ENCODE measurements around the gene ORAI2.
A peak's percentile ranks its signal among the peaks of the same experiment; 100 is the strongest.
"Not testable (repeated sequence)": the region's sequence is repeated elsewhere in the genome, so short reads cannot be mapped to it uniquely, and the experiment has no call there.

Gene ORAI2

GRCh38 chr7:102446387-102447156, 13.2 kb downstream of the ORAI2 start:
- DNase-seq (ENCODE audit: low spot score) = no peak

- no peak for DNase-seq (ENCODE audit: low spot score)
Measured at GRCh38 chr7:102447311-102447710, 13.9 kb downstream of the ORAI2 start.

- DNase-seq (ENCODE audit: low spot score) = no peak
Measured at GRCh38 chr7:102449136-102449535, 15.8 kb downstream of the ORAI2 start.

- no peak for DNase-seq (ENCODE audit: low spot score)
Measured at GRCh38 chr7:102450242-102450641, 16.9 kb downstream of the ORAI2 start.

- no peak for DNase-seq (ENCODE audit: low spot score)
Measured at GRCh38 chr7:102451371-102452054, 18.1 kb downstream of the ORAI2 start.

- no peak for DNase-seq (ENCODE audit: low spot score)
Measured at GRCh38 chr7:102452451-102452850, 19.1 kb downstream of the ORAI2 start.

- no peak for DNase-seq (ENCODE audit: low spot score)
Measured at GRCh38 chr7:102453319-102453718, 19.9 kb downstream of the ORAI2 start.

GRCh38 chr7:102454468-102454867, 21.1 kb downstream of the ORAI2 start:
- DNase-seq (ENCODE audit: low spot score) = no peak

GRCh38 chr7:102454932-102455331, 21.6 kb downstream of the ORAI2 start:
- DNase-seq (ENCODE audit: low spot score) = not testable (repeated sequence)

GRCh38 chr7:102455596-102455995, 22.2 kb downstream of the ORAI2 start:
- no peak for DNase-seq (ENCODE audit: low spot score)

GRCh38 chr7:102456327-102456726, 23.0 kb downstream of the ORAI2 start:
- no peak for DNase-seq (ENCODE audit: low spot score)

- no peak for DNase-seq (ENCODE audit: low spot score)
Measured at GRCh38 chr7:102457352-102457924, 24.1 kb downstream of the ORAI2 start.

- DNase-seq (ENCODE audit: low spot score) = no peak
Measured at GRCh38 chr7:102459221-102459844, 26.0 kb downstream of the ORAI2 start.

- DNase-seq (ENCODE audit: low spot score) = no peak
Measured at GRCh38 chr7:102460467-102460866, 27.1 kb downstream of the ORAI2 start.

- DNase-seq (ENCODE audit: low spot score) = no peak
Measured at GRCh38 chr7:102463841-102464576, 30.6 kb downstream of the ORAI2 start.

- peak; percentile 95 for DNase-seq (ENCODE audit: low spot score)
Measured at GRCh38 chr7:102464577-102465280, 31.4 kb downstream of the ORAI2 start, which contains the start of the genes ALKBH4 and LRWD1. ALKBH4 (minus strand) TSS chr7:102464863; CDS start chr7:102464836, 27 bp downstream. LRWD1 (plus strand) TSS chr7:102464984; CDS start chr7:102465081, 97 bp downstream.

- no peak for DNase-seq (ENCODE audit: low spot score)
Measured at GRCh38 chr7:102466097-102466496, 32.7 kb downstream of the ORAI2 start.

- DNase-seq (ENCODE audit: low spot score) = no peak
Measured at GRCh38 chr7:102467581-102468477, 34.5 kb downstream of the ORAI2 start.

- DNase-seq (ENCODE audit: low spot score) = no peak
Measured at GRCh38 chr7:102468478-102469350, 35.3 kb downstream of the ORAI2 start.
